Measurements from ENCODE around the gene TFCP2.

- TF ChIP-seq CTCF (IDR thresholded peaks at IDR 0.05) (peak in 1 of 6 experiments; percentile 9), POLR2A (IDR thresholded peaks at IDR 0.05) (peak; percentile 99 to 100)
These were observed 89.7 kb downstream of the TFCP2 start, which contains the start of gene CSRNP2 for GRCh38 chr12:51083126-51083833.
